Measurements from ENCODE around the gene SORL1. TPM values are rescaled to one million over a fixed set of nuclear protein-coding genes. Genes with fewer than 3 reads are reported as not detected.

The SORL1 gene
- total and polyA plus RNA-seq, 9 of the 15 experiments (the other 6 are each of a cell fraction or from before 2014, with no cell fraction given), result 0.01 to 0.66 TPM; not detected in 7

DNA sequence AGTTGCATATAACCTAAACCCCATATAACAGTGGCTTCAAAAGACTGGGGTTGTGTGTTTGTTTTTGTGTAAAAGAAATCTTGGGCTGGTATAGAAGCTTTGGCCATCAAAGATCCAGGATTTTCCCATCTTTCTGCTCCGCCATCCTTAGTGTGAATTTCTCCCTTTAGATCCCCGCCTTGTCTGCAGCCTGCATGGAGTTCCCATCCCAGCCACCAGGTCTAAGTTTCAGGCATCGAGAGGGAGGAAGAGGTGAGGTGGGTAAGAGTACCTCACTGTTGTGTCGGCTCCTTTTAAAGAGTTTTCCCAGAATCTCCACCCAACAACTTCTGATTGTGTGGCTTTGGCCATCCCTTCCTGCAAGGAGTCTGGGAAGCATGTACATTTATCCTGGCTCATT lies 196.2 kb downstream of the SORL1 start (continued):
- TF ChIP-seq ZNF318 (IDR thresholded peaks at IDR 0.05; ENCODE audit: borderline replicate concordance in 1 of 2, low read depth in 1 of 2) (no peak), ZNF830 (CRISPR knock-in tag; IDR thresholded peaks at IDR 0.05) (no peak), SRF (CRISPR knock-in tag; IDR thresholded peaks at IDR 0.05) (no peak), SNAPC5 (CRISPR knock-in tag; IDR thresholded peaks at IDR 0.05) (no peak), ZEB2 (IDR thresholded peaks at IDR 0.05) (no peak), TRIM28 (IDR thresholded peaks at IDR 0.05) (no peak), TCF7 (IDR thresholded peaks at IDR 0.05; ENCODE audit: borderline replicate concordance) (no peak), ZSCAN29 (IDR thresholded peaks at IDR 0.05) (no peak)
- TF ChIP-seq, protein P1, sequence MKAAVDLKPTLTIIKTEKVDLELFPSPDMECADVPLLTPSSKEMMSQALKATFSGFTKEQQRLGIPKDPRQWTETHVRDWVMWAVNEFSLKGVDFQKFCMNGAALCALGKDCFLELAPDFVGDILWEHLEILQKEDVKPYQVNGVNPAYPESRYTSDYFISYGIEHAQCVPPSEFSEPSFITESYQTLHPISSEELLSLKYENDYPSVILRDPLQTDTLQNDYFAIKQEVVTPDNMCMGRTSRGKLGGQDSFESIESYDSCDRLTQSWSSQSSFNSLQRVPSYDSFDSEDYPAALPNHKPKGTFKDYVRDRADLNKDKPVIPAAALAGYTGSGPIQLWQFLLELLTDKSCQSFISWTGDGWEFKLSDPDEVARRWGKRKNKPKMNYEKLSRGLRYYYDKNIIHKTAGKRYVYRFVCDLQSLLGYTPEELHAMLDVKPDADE (conservative IDR thresholded peaks at IDR 0.05; ENCODE audit: control insufficient read depth, low read depth, low read length), result no peak
